ENCODE measurements around the gene BNIP5. TPM values are rescaled to one million over a fixed set of nuclear protein-coding genes. Genes with fewer than 3 reads are reported as not detected.

BNIP5 gene, protein sequence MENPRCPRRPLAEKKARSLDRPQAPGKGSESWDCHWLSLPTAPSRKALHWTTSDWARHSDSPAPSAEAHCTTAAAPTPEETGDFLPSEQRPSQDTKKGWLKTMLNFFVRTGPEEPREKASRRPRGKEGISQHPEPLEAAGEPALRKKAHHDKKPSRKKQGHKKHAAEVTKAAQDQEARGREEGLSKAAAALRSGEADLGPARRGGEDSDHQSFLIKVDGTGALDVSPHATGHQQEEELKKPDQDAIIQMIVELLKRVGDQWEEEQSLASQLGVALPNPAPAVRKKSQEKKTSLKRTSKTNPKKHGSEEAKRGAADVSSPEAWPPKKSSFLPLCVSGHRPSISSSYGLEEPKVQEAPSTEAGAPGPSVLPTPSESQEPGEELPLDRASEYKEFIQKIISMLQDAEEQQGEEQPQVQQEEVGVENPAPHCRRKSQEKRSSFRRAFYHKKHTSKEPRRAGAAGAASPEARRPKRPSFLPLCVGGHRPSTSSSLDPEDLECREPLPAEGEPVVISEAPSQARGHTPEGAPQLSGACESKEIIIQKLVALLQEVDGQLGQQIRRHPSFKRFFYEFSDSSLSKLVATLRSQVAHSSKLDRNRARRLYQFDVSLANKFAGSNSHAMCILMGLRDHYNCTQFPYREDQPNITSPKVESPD
- under 0.01 TPM in 1 of 2 replicates, not detected in the other for total RNA-seq

DNA sequence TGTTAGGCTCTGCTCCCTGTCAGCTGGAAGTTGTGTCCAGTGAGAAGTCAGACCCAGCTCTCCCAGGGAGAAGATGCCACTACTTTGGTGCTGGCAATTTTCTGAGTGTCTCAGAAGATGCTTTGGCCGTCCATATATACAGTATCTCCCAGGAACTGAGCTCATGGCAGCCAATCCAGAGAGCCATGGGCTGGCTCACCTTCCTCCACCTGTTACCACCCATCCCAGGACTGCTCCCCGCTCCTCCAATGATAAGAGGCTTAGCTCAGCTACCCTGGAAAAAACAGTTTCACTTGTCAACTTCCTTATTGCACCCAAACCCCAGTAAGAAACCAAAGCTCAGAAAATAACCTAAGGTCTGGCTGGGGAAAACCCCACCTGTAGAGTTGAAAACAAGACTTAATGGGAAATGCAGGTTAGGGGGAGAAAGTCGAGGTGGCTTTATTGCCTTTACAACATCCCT lies at the start of gene BNIP5:
Gene BNIP5 (minus strand): TSS at position 110 of the 463 bp plus-strand sequence. CDS start 6,198 bp downstream, outside the sequence.

DNA sequence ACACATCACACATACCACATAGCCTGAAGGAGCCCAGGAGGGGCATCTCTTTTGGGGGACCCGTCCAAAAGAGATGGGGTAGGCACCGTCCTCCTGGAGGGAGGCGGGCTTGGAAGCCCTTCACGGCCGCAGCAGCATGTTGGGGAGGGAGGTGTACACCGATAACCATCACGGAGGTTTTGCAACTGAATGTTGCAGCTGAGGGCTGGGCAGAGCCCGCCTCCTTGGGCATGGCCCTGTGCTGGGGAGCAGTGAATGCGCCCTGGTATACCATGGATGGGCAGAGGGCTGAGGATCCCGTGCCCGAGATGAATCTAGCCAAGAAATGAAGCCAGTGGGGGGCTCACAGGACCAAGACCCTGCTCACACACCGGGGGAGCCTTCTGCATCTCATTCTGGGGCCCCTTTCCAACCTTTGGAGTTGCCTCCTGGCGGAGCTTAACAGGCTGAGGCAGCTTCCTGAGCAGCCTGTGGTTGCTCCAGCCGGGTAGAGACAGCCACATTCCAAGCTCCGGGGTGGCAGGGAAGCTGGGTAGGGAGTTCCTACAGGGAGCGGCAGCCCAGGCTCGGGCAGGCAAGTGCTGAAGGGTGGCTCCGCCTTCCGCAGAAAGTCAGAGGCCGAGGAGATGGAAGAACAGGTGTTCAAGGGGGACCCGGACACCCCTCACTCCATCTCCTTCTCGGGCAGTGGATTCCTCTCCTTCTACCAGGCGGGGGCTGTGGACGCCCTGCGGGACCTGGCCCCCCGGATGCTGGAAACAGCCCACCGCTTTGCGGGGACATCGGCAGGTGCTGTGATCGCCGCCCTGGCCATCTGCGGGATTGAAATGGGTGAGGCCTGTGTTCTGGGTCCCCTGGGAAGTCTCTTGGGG lies 66.6 kb downstream of the BNIP5 start, which contains the start of gene PNPLA1:
Gene PNPLA1 (plus strand): TSS at position 227 of the 872 bp plus-strand sequence. CDS start 400 bp downstream, at position 627.

Other genes with a start within 250 kb of the BNIP5 start
- 5.2 and 10.2 TPM in 2 replicates for gene MAPK13, start 206.4 kb downstream of the BNIP5 start, total RNA-seq
- 6.8 and 9.2 TPM in 2 replicates for gene BRPF3, start 140.1 kb downstream of the BNIP5 start, total RNA-seq
- not detected in 2 replicates for gene PNPLA1, start 66.8 kb downstream of the BNIP5 start, total RNA-seq
- gene ETV7, start 50.8 kb upstream of the BNIP5 start, total RNA-seq: 0.47 and 1.1 TPM in 2 replicates
- gene PXT1, start 106.0 kb upstream of the BNIP5 start, total RNA-seq: under 0.01 TPM in 1 of 2 replicates, not detected in the other
- 27.6 and 37.5 TPM in 2 replicates for gene KCTD20, start 106.1 kb upstream of the BNIP5 start, total RNA-seq
- 11.6 and 12.5 TPM in 2 replicates for gene STK38, start 210.6 kb upstream of the BNIP5 start, total RNA-seq